Left colon (tissue), 2 donors: ENCODE measurements around the gene XRCC2. TPM values are rescaled to one million over a fixed set of nuclear protein-coding genes. Genes with fewer than 3 reads are reported as not detected.
"Not testable (repeated sequence)": the region's sequence is repeated elsewhere in the genome, so short reads cannot be mapped to it uniquely, and the experiment has no call there.

ENCODE experiments used
- ATAC-seq: fragments of 200-7000 bp; cut with Tn5 transposase; one replicate; pipeline ENCODE4 v1.9.1; 2020; ENCODE audit warnings: mild to moderate bottlenecking, moderate library complexity
- DNase-seq, 2 donors: peaks; one replicate each; pipeline ENCODE4 v3.0.0-alpha.2; 2020
- intact Hi-C, 2 donors: fragments of 100-400 bp; cut with DNase I in 1 of 2; cut with micrococcal nuclease in 1 of 2; formaldehyde crosslinking; loops; one replicate each; pipeline versions ENCODE4 v1.11.2 to v1.14.0; 2022; cut with DNase I, micrococcal nuclease
- long read RNA-seq: library from polyadenylated mRNA; unstranded; transcript quantifications from one replicate; pipeline ENCODE4 v2.0.0, GENCODE V29; 2021
- total RNA-seq, 2 donors: library from RNA; stranded (reverse); fragmentation: NEBNext Ultra II Directional; extraction: Animal tissue kit (Norgen Biotek cat#: 25700); gene quantifications; one replicate each; pipeline ENCODE4 v1.2.1, GENCODE V29; 2021
- donor health status: DM: no; HTN: no; CAD: no.
- donor health status: DM: yes; HTN: yes; CAD: no.

Gene XRCC2
- 1 to 10 TPM in 1 of 2 donors, under 1 TPM in 1; 0.47 to 1.3 TPM for total RNA-seq
- long read RNA-seq, partial matches to known transcripts: 0 of 1 reads
- long read RNA-seq, other reads (novel, unspliced or antisense): 1 of 1 reads

- peak; percentile 87 to 93 for DNase-seq
- ATAC-seq: peak; percentile 96
- intact Hi-C loops: no loop called here
Measured at GRCh38 chr7:152675759-152676636, at the start of gene XRCC2. TSS of gene XRCC2 (minus strand) at chr7:152676141. CDS start at chr7:152676079, 62 bp downstream.

- intact Hi-C loops: no loop called here
- DNase-seq (no peak), ATAC-seq (no peak)
Measured at GRCh38 chr7:152723364-152723763, 47.4 kb upstream of the XRCC2 start.

- ATAC-seq, DNase-seq, intact Hi-C loops: not testable (repeated sequence)
Measured at GRCh38 chr7:152712412-152713042, 36.6 kb upstream of the XRCC2 start.

GRCh38 chr7:152711444-152711944, 35.6 kb upstream of the XRCC2 start:
- no peak for ATAC-seq
- DNase-seq: no peak
- intact Hi-C loops: no loop called here

GRCh38 chr7:152710153-152710442, 34.2 kb upstream of the XRCC2 start:
- intact Hi-C loops: no loop called here
- no peak for ATAC-seq
- no peak for DNase-seq

GRCh38 chr7:152709287-152710152, 33.6 kb upstream of the XRCC2 start:
- intact Hi-C loops: loop anchor here in 1 of 2 donors (10.0 kb wide), 1 partner anchor 375 kb away; no protein-coding TSS in a partner anchor

GRCh38 chr7:152704796-152705384, 28.9 kb upstream of the XRCC2 start:
- ATAC-seq (no peak), DNase-seq (no peak)
- intact Hi-C loops: loop anchor here in 1 of 2 donors (10.0 kb wide), 1 partner anchor 370 kb away; no protein-coding TSS in a partner anchor

More at GRCh38 chr7:152709287-152710152, 33.6 kb upstream of the XRCC2 start:
- ATAC-seq (no peak), DNase-seq (no peak)

GRCh38 chr7:152699079-152699478, 23.1 kb upstream of the XRCC2 start:
- no peak for DNase-seq
- no peak for ATAC-seq
- intact Hi-C loops: no loop called here

GRCh38 chr7:152697268-152697974, 21.5 kb upstream of the XRCC2 start:
- ATAC-seq, DNase-seq, intact Hi-C loops: not testable (repeated sequence)

GRCh38 chr7:152692196-152692595, 16.3 kb upstream of the XRCC2 start:
- DNase-seq, intact Hi-C loops, ATAC-seq: not testable (repeated sequence)

- no peak for DNase-seq
- intact Hi-C loops: no loop called here
- ATAC-seq: no peak
Measured at GRCh38 chr7:152683297-152683696, 7.4 kb upstream of the XRCC2 start.

- intact Hi-C loops: no loop called here
- peak; percentile 36 for ATAC-seq
- DNase-seq: no peak
Measured at GRCh38 chr7:152677808-152678670, 2.1 kb upstream of the XRCC2 start.

- ATAC-seq: no peak
- no peak for DNase-seq
- intact Hi-C loops: no loop called here
Measured at GRCh38 chr7:152674860-152675758, 832 bp downstream of the XRCC2 start.

GRCh38 chr7:152673897-152674296, 2.0 kb downstream of the XRCC2 start:
- intact Hi-C loops: no loop called here
- DNase-seq (no peak), ATAC-seq (no peak)

GRCh38 chr7:152672626-152673025, 3.3 kb downstream of the XRCC2 start:
- ATAC-seq: no peak
- no peak for DNase-seq
- intact Hi-C loops: no loop called here

- intact Hi-C loops: no loop called here
- DNase-seq (no peak), ATAC-seq (peak; percentile 69)
Measured at GRCh38 chr7:152669758-152670157, 6.2 kb downstream of the XRCC2 start.
